Right renal pelvis (tissue), 4 donors: ENCODE measurements around the gene KRT81. TPM values are rescaled to one million over a fixed set of nuclear protein-coding genes. Genes with fewer than 3 reads are reported as not detected.
"Not testable (repeated sequence)": the region's sequence is repeated elsewhere in the genome, so short reads cannot be mapped to it uniquely, and the experiment has no call there.

Source experiments
- DNase-seq, 4 donors: peaks; one replicate each; pipeline ENCODE4 v3.0.0-alpha.2; 2013; ENCODE audit warnings: low read depth in 4 of 4, low spot score in 3 of 4, missing footprints in 1 of 4
- polyA plus RNA-seq, 4 donors: library from polyadenylated mRNA; unstranded; fragments of 120-200 nt; gene quantifications; one replicate each; pipeline ENCODE4 v1.2.1, GENCODE V29; 2013; ENCODE audit not compliant: insufficient read length in 4 of 4

The KRT81 gene
- polyA plus RNA-seq, 4 donors, result 0.13 TPM; not detected in 3

DNA sequence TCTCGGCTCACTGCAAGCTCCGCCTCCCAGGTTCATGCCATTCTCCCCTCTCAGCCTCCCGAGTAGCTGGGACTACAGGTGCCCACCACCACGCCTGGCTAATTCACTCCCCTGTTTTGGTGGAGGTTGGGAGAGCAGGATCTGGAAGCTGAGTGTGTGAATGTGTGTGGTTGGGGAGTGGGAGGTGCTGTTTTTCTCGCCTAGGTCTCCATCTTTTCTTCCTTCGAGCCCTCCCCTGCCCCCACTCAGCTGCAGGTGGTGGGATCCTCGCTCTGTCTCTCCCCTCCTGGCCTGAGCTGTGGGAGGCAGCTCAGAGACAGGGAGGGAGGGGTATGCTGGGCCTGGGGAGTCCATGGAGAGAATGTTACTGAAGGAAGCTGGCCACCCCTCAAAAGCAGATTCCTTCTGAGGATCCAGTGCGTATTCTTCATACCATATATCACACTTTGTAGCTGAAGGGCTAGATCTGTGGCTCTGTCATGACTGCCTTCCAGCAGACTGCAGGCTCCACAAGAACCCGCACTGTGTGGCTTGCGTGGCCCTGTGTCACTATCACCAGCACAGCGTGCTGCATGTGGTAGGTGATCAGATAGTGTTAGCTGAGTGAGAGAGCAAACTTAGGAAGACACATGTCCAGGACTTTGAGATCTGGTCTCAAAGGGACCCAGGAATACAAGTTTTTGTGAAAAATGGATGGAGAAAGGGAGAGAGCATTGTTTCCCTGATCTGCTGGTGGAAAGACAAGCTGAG is 27.1 kb upstream of the KRT81 start:
- no peak for DNase-seq

- no peak for DNase-seq
These were observed 26.2 kb upstream of the KRT81 start for GRCh38 chr12:52317468-52318052.

DNA sequence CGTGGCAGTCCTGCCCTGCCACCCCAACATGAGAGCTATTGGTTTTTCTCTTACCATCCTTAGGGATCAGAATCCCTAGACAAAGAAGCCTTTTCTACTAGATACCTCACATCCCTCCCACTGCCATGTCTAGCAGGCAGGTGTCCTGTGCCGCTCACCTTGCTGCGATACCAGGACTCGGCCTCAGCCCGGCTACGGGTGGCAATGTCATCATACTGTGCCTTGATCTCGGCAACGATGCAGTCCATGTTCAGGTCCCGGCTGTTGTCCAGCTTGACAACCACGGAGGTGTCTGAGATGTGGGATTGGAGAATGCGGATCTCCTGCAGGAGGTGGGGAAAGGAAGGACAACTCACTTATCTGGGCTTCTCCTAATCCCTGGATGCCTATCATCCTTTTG is 25.4 kb upstream of the KRT81 start:
- DNase-seq, result no peak

GRCh38 chr12:52316290-52316689 is 25.0 kb upstream of the KRT81 start:
- DNase-seq, result no peak

- DNase-seq, result not testable (repeated sequence)
These were observed 24.4 kb upstream of the KRT81 start for GRCh38 chr12:52315721-52316120.

DNA sequence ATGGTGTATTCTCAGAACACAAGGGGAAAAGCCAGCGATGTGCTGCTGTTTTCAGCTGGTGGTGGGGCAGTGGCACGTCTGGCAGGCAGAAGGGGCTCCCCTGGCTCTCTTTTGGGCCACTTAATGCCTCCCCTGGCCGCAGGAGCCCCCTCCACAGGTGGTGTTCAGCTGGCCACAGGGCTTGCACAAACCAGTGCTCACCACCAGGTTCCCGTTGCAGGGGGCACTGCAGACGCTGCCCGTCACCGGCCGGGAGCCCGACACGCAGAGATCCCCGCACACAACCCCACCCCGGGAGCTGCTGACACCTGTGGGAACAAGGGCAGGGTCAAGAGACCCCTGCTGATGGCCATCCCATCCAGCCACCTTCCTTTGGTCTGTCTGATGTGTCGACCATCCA is 23.2 kb upstream of the KRT81 start:
- DNase-seq, result no peak

DNA sequence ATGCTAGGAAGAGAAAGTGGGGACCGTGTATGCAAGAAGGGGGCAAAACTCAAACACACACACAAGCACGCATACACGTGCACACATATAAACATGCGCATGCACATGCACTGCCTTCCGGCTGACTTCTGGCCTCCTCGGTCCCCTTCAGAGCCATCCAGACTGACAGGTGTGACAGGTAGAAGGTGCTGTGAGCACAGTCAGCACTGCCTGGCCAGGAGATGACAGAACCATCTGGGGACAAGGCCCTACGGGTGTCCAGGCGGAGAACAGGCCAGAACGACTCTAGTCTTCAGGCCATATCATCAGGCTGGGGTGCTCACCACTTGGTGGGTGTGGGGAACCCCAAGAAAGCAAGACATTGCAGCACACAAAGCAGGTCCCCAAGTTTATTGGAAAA is 22.6 kb upstream of the KRT81 start:
- DNase-seq, result no peak

DNA sequence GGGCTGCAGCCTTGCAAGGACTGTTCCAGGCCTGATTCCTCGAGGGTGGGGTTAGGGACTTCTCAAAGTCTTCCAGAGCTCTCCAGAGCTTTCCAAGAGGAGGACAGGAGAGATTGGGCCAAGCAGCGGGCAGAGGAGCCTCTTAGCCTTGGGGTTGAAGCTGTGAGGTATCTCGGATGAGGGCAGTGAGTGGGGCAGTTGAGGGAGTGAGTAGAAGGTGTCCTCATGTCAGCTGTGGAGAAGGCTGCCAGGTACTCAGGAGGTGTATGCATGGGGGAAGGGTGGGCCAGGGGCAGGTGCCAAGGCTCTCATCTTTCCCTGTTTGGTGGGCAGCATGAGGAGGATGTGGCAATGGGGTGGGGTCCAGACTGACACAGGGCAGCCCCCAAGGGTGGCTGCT is 22.1 kb upstream of the KRT81 start:
- DNase-seq, result no peak

DNA sequence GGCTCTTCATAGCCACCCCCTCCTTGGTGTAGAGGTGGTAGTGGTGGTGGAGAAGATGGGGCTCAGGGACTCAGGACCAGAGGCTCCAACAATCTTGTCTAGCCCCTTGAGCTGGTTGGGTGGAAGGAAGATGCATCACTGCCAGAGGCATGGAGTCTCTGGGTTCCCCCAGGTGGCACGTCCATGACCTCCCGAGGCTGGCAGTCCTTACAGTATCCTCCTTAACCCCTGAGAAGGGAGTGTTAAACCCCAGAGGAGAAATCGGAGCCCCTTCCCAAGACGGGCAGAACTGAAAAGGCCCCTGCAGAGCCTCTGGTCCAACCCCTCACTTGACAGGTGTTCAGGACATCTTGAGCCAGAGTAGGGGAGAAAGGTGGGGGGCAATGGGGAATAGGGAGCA is 20.8 kb upstream of the KRT81 start:
- no peak for DNase-seq

- DNase-seq, result no peak
These were observed 19.9 kb upstream of the KRT81 start for GRCh38 chr12:52311285-52311648.

GRCh38 chr12:52310622-52311284 is 19.4 kb upstream of the KRT81 start:
- DNase-seq, result no peak

- DNase-seq, result no peak
These were observed 17.6 kb upstream of the KRT81 start for GRCh38 chr12:52308806-52309425.

DNA sequence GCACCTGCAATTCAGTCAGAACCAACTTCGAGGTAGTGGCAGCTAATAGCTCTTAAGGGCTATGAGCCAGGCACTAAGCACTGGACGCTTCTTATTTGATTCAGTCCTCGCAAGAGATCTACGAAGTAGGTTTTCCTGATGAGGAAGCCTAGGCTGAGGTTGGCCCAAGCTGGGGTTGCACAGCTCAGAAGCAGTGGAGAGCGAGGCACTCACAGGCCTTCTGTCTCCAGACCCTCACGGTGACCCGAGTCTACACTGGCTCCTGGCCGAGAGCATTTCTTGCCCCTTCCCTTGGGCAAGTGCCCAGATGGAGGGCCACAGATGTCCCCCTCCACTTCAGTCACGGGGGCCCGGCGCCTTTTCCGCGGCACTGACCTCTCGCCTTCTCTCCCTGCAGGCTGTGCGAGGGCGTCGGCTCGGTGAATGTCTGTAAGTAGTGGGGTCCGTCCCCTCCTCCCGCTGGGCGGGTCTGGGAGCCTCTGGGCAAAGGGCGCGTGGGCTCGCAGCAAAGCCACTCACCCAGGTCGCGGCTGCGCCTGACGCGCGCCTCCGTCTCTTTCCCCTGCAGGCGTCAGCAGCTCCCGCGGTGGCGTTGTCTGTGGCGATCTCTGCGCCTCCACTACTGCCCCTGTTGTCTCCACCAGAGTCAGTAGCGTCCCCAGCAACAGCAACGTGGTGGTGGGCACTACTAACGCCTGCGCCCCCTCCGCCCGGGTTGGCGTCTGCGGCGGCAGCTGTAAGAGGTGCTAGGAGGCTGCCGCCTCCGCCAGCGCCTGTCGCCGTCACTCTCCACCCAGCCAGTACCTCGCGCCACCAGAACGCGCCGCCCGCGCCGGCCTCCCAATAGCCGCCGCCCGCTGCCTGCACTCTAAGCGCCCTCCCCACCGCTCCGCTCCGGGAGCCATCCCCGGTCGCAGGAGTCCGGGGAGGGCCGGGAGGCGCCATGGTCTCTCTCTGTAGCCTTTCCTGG is 16.8 kb upstream of the KRT81 start:
- peak in 2 of 4 donors; percentile 28 to 45 for DNase-seq

DNA sequence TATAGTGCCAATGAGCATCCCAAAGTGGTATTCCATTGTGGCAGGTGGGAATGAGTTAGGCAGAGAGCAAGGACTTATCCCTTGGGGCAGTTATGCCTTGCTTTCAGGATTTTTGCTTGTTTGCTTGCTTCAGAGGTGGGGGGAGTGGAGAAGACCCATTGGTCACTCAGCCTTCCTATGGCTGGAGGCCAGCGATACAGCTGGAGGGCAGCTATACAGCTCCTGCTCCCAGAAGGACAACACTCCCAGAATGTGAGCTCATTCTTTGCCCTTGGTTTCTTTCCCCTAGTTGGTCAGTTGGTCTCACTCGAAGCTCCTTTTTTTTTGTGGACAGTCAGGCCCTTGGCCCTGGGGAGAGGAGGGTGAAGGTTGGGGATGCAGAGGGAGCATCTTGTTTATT is 15.4 kb upstream of the KRT81 start:
- no peak for DNase-seq

- no peak for DNase-seq
These were observed 14.8 kb upstream of the KRT81 start for GRCh38 chr12:52305921-52306705.

- DNase-seq, result not testable (repeated sequence)
These were observed 13.6 kb upstream of the KRT81 start for GRCh38 chr12:52304941-52305411.

- DNase-seq, result not testable (repeated sequence)
These were observed 11.0 kb upstream of the KRT81 start for GRCh38 chr12:52302242-52302914.

DNA sequence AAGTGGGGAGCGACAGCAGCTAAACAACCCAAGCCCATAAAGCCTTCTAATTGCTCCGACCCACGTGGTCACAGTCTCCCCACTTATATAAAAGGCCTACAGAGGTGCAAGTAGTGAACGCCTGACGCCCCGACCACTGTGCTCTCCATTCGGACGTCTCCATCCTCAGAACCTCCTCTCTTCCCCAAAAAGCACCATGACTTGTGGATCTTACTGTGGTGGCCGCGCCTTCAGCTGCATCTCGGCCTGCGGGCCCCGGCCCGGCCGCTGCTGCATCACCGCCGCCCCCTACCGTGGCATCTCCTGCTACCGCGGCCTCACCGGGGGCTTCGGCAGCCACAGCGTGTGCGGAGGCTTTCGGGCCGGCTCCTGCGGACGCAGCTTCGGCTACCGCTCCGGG is 10.4 kb upstream of the KRT81 start:
- not testable (repeated sequence) for DNase-seq
